ENCODE measurements around the gene SPTLC2.

GRCh38 chr14:77642407-77642806 lies 26.0 kb upstream of the SPTLC2 start:
- TF ChIP-seq, protein P1, sequence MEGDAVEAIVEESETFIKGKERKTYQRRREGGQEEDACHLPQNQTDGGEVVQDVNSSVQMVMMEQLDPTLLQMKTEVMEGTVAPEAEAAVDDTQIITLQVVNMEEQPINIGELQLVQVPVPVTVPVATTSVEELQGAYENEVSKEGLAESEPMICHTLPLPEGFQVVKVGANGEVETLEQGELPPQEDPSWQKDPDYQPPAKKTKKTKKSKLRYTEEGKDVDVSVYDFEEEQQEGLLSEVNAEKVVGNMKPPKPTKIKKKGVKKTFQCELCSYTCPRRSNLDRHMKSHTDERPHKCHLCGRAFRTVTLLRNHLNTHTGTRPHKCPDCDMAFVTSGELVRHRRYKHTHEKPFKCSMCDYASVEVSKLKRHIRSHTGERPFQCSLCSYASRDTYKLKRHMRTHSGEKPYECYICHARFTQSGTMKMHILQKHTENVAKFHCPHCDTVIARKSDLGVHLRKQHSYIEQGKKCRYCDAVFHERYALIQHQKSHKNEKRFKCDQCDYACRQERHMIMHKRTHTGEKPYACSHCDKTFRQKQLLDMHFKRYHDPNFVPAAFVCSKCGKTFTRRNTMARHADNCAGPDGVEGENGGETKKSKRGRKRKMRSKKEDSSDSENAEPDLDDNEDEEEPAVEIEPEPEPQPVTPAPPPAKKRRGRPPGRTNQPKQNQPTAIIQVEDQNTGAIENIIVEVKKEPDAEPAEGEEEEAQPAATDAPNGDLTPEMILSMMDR (IDR thresholded peaks at IDR 0.05; ENCODE audit: poor library complexity), result no peak
- TF ChIP-seq EZH2 (IDR thresholded peaks at IDR 0.05; ENCODE audit: borderline replicate concordance) (no peak), EZH2phosphoT487 (IDR thresholded peaks at IDR 0.05; ENCODE audit: low read depth, severe bottlenecking, unreplicated experiment) (no peak)
